IgD-negative memory B cell (primary cell): ENCODE measurements around the gene EIF2AK2. TPM values are rescaled to one million over a fixed set of nuclear protein-coding genes. Genes with fewer than 3 reads are reported as not detected.

ENCODE experiments used
- H3K27ac Mint-ChIP-seq, 3 donors: one replicate each; pipeline ENCODE4 v1.8.0; 2020 to 2022; ENCODE audit warnings: mild to moderate bottlenecking in 3 of 3, mixed read lengths in 3 of 3, moderate library complexity in 1 of 3
- H3K27me3 Mint-ChIP-seq: one replicate; pipeline ENCODE4 v1.8.0; 2021; ENCODE audit warnings: mixed read lengths
- H3K36me3 Mint-ChIP-seq: one replicate; pipeline ENCODE4 v1.8.0; 2020; ENCODE audit warnings: mild to moderate bottlenecking, mixed read lengths
- H3K4me1 Mint-ChIP-seq, 3 donors: one replicate each; pipeline ENCODE4 v1.8.0; 2020 to 2022; ENCODE audit warnings: mixed read lengths in 3 of 3, mild to moderate bottlenecking in 1 of 3
- H3K4me3 Mint-ChIP-seq, 4 donors: one replicate each; pipeline ENCODE4 v1.8.0; 2020 to 2022; ENCODE audit warnings: mild to moderate bottlenecking in 4 of 4, mixed read lengths in 4 of 4, moderate library complexity in 3 of 4
- H3K9me3 Mint-ChIP-seq, 3 donors: one replicate each; pipeline ENCODE4 v1.8.0; 2020 to 2021; ENCODE audit warnings: mixed read lengths in 3 of 3, mild to moderate bottlenecking in 1 of 3
- polyA plus RNA-seq: library from polyadenylated mRNA; unstranded; fragments of 300-500 nt; fragmentation: Illumina TruSeq; gene quantifications from one replicate; pipeline ENCODE4 v1.2.3, GENCODE V29; 2021

The EIF2AK2 gene
- polyA plus RNA-seq, 1 donor from 2014 or later = 40.0 TPM

- Mint-ChIP-seq H3K9me3 (no peaks in the 10 kb centered on the region), H3K36me3 (no peaks in the 10 kb centered on the region), H3K4me1 (peaks cover 0 to 2% (median 0%) of the 10 kb centered on the region in 3 donors), H3K27me3 (peaks cover 2% of the 10 kb centered on the region), H3K27ac (no peak overlapping the region), H3K4me3 (no peak overlapping the region)
These were observed 32.8 kb upstream of the EIF2AK2 start for GRCh38 chr2:37189452-37190153.

DNA sequence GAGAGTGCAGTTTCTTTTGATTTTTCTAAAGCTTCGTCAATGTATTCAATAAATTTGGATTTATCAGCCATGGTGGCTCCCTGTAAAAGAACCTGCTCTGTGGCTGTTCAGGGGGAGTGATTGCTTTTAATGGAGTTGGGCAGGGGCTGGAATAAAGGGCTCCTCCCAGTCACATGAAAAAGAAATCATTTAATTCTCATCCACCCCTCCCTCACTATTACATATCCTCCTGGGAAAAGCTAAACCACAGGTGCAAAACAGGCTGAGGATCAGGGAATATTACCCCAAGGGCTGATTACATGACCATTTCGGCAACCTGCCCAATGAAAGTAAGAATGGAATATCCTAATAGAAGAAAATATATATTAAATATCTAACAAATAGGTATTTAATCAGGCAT is 31.8 kb upstream of the EIF2AK2 start, which contains the start of gene SULT6B1:
Gene SULT6B1 (minus strand): TSS at position 101 of the 400 bp plus-strand sequence. CDS start 30 bp downstream, at position 71.
- peak within 1 kb of the TSS in 2 of 3 donors; percentile 18 to 73 for H3K27ac Mint-ChIP-seq

GRCh38 chr2:37181726-37182684 is 25.2 kb upstream of the EIF2AK2 start:
- H3K36me3 Mint-ChIP-seq = no peaks in the 10 kb centered on the region
- H3K4me1 Mint-ChIP-seq = peaks cover 0 to 4% (median 2%) of the 10 kb centered on the region in 3 donors
- H3K4me3 Mint-ChIP-seq = no peak overlapping the region
- no peaks in the 10 kb centered on the region for H3K9me3 Mint-ChIP-seq
- peaks cover 5% of the 10 kb centered on the region for H3K27me3 Mint-ChIP-seq
- H3K27ac Mint-ChIP-seq = no peak overlapping the region

More for the DNA sequence above, 31.8 kb upstream of the EIF2AK2 start, which contains the start of gene SULT6B1:
- no peak within 1 kb of the TSS for H3K4me3 Mint-ChIP-seq
- H3K27me3 Mint-ChIP-seq = peaks cover 2% of the 10 kb centered on the region
- no peaks in the 10 kb centered on the region for H3K9me3 Mint-ChIP-seq
- H3K4me1 Mint-ChIP-seq = peaks cover 0 to 2% (median 0%) of the 10 kb centered on the region in 3 donors
- H3K36me3 Mint-ChIP-seq = no peaks in the 10 kb centered on the region

DNA sequence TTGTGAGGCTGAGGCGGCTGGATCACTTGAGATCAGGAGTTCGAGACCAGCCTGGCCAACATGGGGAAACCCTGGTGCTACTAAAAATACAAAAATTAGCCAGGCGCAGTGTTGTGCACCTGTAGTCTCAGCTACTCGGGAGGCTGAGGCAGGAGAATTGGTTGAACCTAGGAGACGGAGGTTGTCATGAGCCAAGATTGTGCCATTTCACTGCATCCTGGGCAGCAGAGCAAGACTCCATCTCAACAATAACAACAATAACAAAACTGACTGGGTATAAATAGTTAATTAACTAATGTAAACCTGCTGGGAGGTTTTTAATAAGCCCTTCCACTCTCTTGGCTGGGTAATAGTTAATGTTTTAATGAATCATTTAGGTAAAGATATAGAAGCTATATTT is 23.9 kb upstream of the EIF2AK2 start:
- H3K27me3 Mint-ChIP-seq = peaks cover 3% of the 10 kb centered on the region
- peaks cover 0 to 4% (median 2%) of the 10 kb centered on the region in 3 donors for H3K4me1 Mint-ChIP-seq
- H3K36me3 Mint-ChIP-seq = no peaks in the 10 kb centered on the region
- no peak overlapping the region for H3K27ac Mint-ChIP-seq
- H3K4me3 Mint-ChIP-seq = no peak overlapping the region
- H3K9me3 Mint-ChIP-seq = no peaks in the 10 kb centered on the region

DNA sequence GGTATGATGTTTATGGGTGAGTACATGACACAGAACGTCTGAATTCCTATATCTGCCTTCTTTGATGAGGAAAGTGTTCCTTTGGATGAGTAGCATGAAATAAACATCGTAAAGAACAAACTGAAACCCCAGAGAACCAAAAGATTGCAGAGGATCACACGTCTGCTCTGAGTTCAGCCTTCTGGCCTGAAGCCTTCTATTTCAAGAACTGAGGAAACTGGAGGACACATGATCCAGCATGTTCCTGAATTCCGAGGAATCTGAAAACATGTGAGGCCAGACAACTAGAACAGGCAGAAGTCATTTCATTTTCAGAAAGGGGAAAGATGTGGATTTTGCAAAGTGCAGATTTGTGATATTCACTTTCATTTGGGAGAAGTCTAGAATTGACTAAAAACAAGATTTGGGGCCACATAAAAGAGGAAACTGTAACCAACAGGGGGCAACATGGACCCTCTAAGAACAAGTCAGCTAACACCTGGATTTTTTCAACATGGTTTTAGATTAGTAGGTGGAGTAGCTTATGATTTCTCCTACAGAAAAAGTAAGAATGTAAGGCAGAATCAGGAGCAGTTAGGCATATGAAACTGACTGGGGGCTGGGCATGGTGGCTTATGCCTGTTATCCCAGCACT is 23.3 kb upstream of the EIF2AK2 start:
- peak overlapping the region in 1 of 3 donors; percentile 29 for H3K27ac Mint-ChIP-seq
- peaks cover 0 to 4% (median 2%) of the 10 kb centered on the region in 3 donors for H3K4me1 Mint-ChIP-seq
- H3K27me3 Mint-ChIP-seq = peaks cover 3% of the 10 kb centered on the region
- H3K9me3 Mint-ChIP-seq = no peaks in the 10 kb centered on the region
- H3K36me3 Mint-ChIP-seq = no peaks in the 10 kb centered on the region
- no peak overlapping the region for H3K4me3 Mint-ChIP-seq

- Mint-ChIP-seq H3K4me3 (no peak overlapping the region), H3K4me1 (no peaks in the 10 kb centered on the region), H3K27ac (no peak overlapping the region), H3K36me3 (peaks cover 2% of the 10 kb centered on the region), H3K9me3 (no peaks in the 10 kb centered on the region), H3K27me3 (no peaks in the 10 kb centered on the region)
These were observed 17.0 kb upstream of the EIF2AK2 start for GRCh38 chr2:37173741-37174140.

DNA sequence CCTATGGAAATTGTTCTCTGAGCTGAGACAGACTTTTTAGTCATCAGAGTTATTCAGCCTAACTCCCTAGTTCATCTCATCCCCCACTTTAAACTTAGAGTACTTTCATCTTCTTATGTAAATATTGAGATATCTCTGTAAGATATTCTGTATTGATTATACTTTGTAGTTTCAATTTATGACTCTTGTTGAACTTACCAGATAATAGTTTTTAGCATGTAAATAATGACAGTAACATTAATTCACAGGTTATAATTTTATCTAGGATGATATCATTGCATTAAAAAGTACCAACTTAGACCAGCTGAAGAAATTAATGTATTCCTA is 14.8 kb upstream of the EIF2AK2 start:
- Mint-ChIP-seq H3K9me3 (no peaks in the 10 kb centered on the region), H3K4me3 (no peak overlapping the region), H3K4me1 (no peaks in the 10 kb centered on the region), H3K27me3 (no peaks in the 10 kb centered on the region), H3K27ac (no peak overlapping the region), H3K36me3 (peaks cover 2% of the 10 kb centered on the region)

GRCh38 chr2:37168217-37168981 is 11.6 kb upstream of the EIF2AK2 start:
- Mint-ChIP-seq H3K27me3 (no peaks in the 10 kb centered on the region), H3K9me3 (peaks cover 1 to 11% (median 10%) of the 10 kb centered on the region in 3 donors), H3K4me1 (no peaks in the 10 kb centered on the region), H3K36me3 (peaks cover 4% of the 10 kb centered on the region), H3K27ac (no peak overlapping the region), H3K4me3 (no peak overlapping the region)

GRCh38 chr2:37167636-37168180 is 10.9 kb upstream of the EIF2AK2 start:
- Mint-ChIP-seq H3K36me3 (peaks cover 4% of the 10 kb centered on the region), H3K4me3 (no peak overlapping the region)

DNA sequence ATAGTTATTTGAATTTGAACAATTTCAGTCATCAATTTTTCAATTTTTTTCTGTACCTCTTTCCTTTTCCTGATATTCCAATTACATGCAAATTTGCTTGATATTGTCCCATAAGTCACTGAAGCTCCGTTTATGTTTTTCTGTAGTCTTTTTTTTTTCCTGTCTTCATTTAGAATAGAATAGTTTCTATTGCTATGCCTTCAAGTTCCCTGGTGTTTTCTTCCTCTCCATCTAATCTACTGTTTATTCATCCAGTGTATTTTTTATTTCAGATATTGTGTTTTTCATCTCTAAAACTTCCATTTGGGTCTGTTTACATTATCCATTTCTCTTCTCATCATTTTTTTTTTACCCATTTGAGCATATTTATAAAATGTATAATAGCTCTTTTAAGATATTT is 8.0 kb upstream of the EIF2AK2 start:
- Mint-ChIP-seq H3K27me3 (no peaks in the 10 kb centered on the region), H3K4me1 (peaks cover 0 to 2% (median 0%) of the 10 kb centered on the region in 3 donors), H3K4me3 (no peak overlapping the region)

More at GRCh38 chr2:37167636-37168180, 10.9 kb upstream of the EIF2AK2 start:
- Mint-ChIP-seq H3K27me3 (no peaks in the 10 kb centered on the region), H3K4me1 (no peaks in the 10 kb centered on the region), H3K9me3 (peaks cover 1 to 11% (median 10%) of the 10 kb centered on the region in 3 donors), H3K27ac (no peak overlapping the region)

GRCh38 chr2:37156071-37156856 is 516 bp downstream of the EIF2AK2 start:
- Mint-ChIP-seq H3K27ac (peak overlapping the region; percentile 34 to 96 (median 91)), H3K27me3 (no peaks in the 10 kb centered on the region), H3K4me3 (peak overlapping the region; percentile 82 to 97 (median 95)), H3K4me1 (peaks cover 27 to 45% (median 32%) of the 10 kb centered on the region in 3 donors), H3K36me3 (peaks cover 11% of the 10 kb centered on the region), H3K9me3 (no peaks in the 10 kb centered on the region)

More for the DNA sequence above, 8.0 kb upstream of the EIF2AK2 start:
- Mint-ChIP-seq H3K9me3 (peaks cover 1 to 11% (median 10%) of the 10 kb centered on the region in 3 donors), H3K27ac (no peak overlapping the region), H3K36me3 (peaks cover 4% of the 10 kb centered on the region)

DNA sequence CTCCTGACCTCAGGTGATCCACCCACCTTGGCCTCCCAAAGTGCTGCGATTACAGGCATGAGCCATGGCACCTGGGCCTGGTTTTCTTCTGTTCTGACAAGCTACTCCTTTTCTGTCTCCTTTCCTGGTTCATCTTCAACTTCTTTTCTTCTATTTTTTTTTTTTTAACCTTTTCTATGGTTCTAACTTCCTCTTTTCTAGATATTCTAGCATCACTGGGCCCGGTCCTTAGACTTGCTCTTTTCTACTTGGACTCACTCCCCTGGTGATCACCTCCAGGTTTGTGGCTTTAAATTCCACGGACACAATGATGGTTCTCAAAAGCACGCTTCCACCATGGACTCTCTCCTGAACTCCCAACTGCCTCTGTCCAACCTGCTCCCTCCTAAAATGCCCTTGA is 2.0 kb downstream of the EIF2AK2 start:
- peaks cover 11% of the 10 kb centered on the region for H3K36me3 Mint-ChIP-seq
- H3K9me3 Mint-ChIP-seq = no peaks in the 10 kb centered on the region
- no peaks in the 10 kb centered on the region for H3K27me3 Mint-ChIP-seq
- H3K27ac Mint-ChIP-seq = peak overlapping the region; percentile 91 to 96 (median 92)
- peaks cover 34 to 52% (median 38%) of the 10 kb centered on the region in 3 donors for H3K4me1 Mint-ChIP-seq
- peak overlapping the region; percentile 82 to 97 (median 95) for H3K4me3 Mint-ChIP-seq

GRCh38 chr2:37153224-37153623 is 3.6 kb downstream of the EIF2AK2 start:
- no peaks in the 10 kb centered on the region for H3K9me3 Mint-ChIP-seq
- H3K36me3 Mint-ChIP-seq = peaks cover 15% of the 10 kb centered on the region
- no peaks in the 10 kb centered on the region for H3K27me3 Mint-ChIP-seq
- peak overlapping the region in 1 of 3 donors; percentile 23 for H3K27ac Mint-ChIP-seq
- peaks cover 36 to 58% (median 46%) of the 10 kb centered on the region in 3 donors for H3K4me1 Mint-ChIP-seq
- H3K4me3 Mint-ChIP-seq = peak overlapping the region in 2 of 4 donors; percentile 13 to 56
